Endothelial cell (in vitro differentiated cells): ENCODE measurements around the gene NRROS. TPM values are rescaled to one million over a fixed set of nuclear protein-coding genes. Genes with fewer than 3 reads are reported as not detected.

Experiments
- DNase-seq: peaks from one replicate; pipeline ENCODE4 v3.0.0; 2021; ENCODE audit warnings: low spot score
- H3K27ac Mint-ChIP-seq: one replicate; pipeline ENCODE4 v1.8.0; 2021; ENCODE audit warnings: mixed read lengths, inconsistent platforms; ENCODE audit not compliant: unreplicated experiment
- H3K27me3 Mint-ChIP-seq: one replicate; pipeline ENCODE4 v1.8.0; 2021; ENCODE audit warnings: mild to moderate bottlenecking, moderate library complexity, mixed read lengths, inconsistent platforms; ENCODE audit not compliant: unreplicated experiment
- H3K36me3 Mint-ChIP-seq: one replicate; pipeline ENCODE4 v1.8.0; 2021; ENCODE audit warnings: mild to moderate bottlenecking, low read depth, mixed read lengths, inconsistent platforms; ENCODE audit not compliant: unreplicated experiment
- H3K4me1 Mint-ChIP-seq: one replicate; pipeline ENCODE4 v1.8.0; 2021; ENCODE audit warnings: mild to moderate bottlenecking, mixed read lengths, inconsistent platforms; ENCODE audit not compliant: unreplicated experiment
- H3K4me3 Mint-ChIP-seq: one replicate; pipeline ENCODE4 v1.8.0; 2021; ENCODE audit warnings: mild to moderate bottlenecking, mixed read lengths, inconsistent platforms; ENCODE audit not compliant: unreplicated experiment
- H3K9me3 Mint-ChIP-seq: one replicate; pipeline ENCODE4 v1.8.0; 2021; ENCODE audit warnings: mixed read lengths, inconsistent platforms; ENCODE audit not compliant: unreplicated experiment
- CTCF ChIP-seq: fragments of 200-600 bp; sonication (generic); IDR thresholded peaks from one replicate; pipeline ENCODE4 v1.5.0; 2021; ENCODE audit warnings: antibody characterized with exemption; ENCODE audit not compliant: unreplicated experiment
- total RNA-seq: library from RNA; stranded (reverse); fragmentation: NEBNext Ultra II Directional; extraction: Animal tissue kit (Norgen Biotek cat#: 25700); gene quantifications from one replicate; pipeline ENCODE4 v1.2.1, GENCODE V29; 2021; ENCODE audit not compliant: unreplicated experiment

NRROS gene
- total RNA-seq, 1 donor from 2014 or later = 18.6 TPM

GRCh38 chr3:196645897-196646665 is 6.6 kb downstream of the NRROS start:
- peaks cover 1% of the 10 kb centered on the region for H3K27me3 Mint-ChIP-seq
- peaks cover 15% of the 10 kb centered on the region for H3K4me1 Mint-ChIP-seq
- no peak overlapping the region for H3K27ac Mint-ChIP-seq
- no peak for TF ChIP-seq CTCF
- no peak overlapping the region for H3K4me3 Mint-ChIP-seq
- H3K9me3 Mint-ChIP-seq = no peaks in the 10 kb centered on the region
- peaks cover 7% of the 10 kb centered on the region for H3K36me3 Mint-ChIP-seq
- no peak for DNase-seq

- Mint-ChIP-seq H3K4me3 (no peak overlapping the region), H3K27me3 (peaks cover 1% of the 10 kb centered on the region), H3K36me3 (peaks cover 7% of the 10 kb centered on the region), H3K27ac (no peak overlapping the region), H3K9me3 (no peaks in the 10 kb centered on the region), H3K4me1 (peaks cover 18% of the 10 kb centered on the region)
- no peak for DNase-seq
- TF ChIP-seq CTCF = no peak
Observed at GRCh38 chr3:196646666-196647216, 7.2 kb downstream of the NRROS start.

- no peak for TF ChIP-seq CTCF
- no peak overlapping the region for H3K27ac Mint-ChIP-seq
- H3K9me3 Mint-ChIP-seq = no peaks in the 10 kb centered on the region
- no peak for DNase-seq
- H3K36me3 Mint-ChIP-seq = peaks cover 16% of the 10 kb centered on the region
- H3K4me1 Mint-ChIP-seq = peaks cover 20% of the 10 kb centered on the region
- no peaks in the 10 kb centered on the region for H3K27me3 Mint-ChIP-seq
- peak overlapping the region; percentile 60 for H3K4me3 Mint-ChIP-seq
Observed at GRCh38 chr3:196650740-196651311, 11.3 kb downstream of the NRROS start.

GRCh38 chr3:196651819-196652218 is 12.3 kb downstream of the NRROS start:
- Mint-ChIP-seq H3K36me3 (peaks cover 17% of the 10 kb centered on the region), H3K4me1 (peaks cover 22% of the 10 kb centered on the region), H3K27ac (no peak overlapping the region), H3K4me3 (no peak overlapping the region), H3K9me3 (no peaks in the 10 kb centered on the region), H3K27me3 (no peaks in the 10 kb centered on the region)
- no peak for TF ChIP-seq CTCF
- DNase-seq = no peak
